ENCODE data around the gene UCK2.

Gene UCK2

DNA sequence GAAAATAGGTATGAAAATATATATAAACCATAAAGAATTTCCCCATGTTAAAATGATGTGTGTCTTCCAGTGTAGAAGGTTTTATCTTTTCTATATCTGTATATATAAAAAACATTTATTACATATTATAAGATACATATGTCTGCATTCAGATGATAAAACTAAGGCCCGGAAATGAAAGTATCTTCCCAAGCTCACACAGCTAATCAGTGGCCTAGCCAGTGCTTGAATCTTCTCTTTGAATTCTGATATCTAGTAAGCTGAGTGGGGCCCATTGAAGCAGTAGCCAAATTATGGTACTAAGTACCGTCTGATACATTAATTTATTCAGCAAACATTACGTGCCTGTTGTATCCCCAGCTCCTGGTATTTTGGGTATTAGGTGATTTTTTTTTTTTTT is 28.6 kb downstream of the UCK2 start:
- no peak for DNase-seq

DNA sequence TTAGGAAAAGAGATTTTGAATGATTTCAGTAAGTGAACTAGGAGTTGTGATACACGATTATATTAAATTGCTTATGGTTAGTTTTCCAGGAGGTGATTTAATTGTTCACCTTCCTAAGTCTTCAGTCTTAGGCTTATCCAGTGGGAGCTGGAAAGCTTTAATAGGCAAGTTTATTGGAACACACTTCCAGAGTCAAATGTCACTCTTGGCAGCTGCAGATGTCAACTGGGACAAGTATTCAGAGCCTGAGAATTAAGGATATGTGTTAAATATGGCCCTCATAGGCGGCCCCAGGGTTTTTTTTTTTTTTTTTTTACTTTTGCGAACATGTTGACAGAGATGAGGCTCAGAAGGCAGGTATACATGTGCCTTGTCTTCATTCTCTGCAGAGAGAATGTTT is 29.2 kb downstream of the UCK2 start:
- no peak for DNase-seq

DNA sequence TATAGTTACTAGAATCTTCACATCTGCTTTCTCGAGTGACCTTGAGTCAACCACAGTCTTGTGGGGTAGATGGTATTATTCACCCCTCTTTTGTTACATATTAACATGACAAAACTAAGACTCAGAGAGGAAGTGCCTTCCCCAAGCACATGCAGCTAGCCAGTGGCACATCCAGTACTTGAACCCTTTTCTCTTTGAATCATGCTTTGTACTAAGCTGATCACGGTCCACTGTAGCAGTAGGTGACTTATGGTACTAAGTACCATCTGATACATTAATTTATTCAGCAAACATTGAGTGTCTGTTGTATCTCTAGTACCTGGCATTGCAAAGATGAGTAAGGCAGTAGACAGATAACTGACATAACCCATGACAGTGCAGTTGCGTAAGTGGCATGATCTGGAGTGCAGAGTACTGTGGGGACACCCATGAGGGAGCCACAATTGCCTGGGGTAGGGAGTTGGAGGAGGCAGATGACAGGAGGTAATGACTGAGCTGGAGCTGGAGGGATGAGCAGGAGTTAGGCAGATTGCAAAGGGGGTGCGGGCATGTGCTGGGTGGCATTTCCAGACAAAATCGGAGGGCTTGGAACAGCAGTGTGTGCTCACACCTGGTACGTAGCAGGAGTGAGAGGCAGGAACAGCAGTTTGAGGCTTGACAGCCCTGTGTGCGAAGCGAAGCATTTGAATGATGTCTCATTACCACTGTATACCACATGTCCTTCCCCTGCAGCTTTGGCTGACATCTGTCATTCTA is 29.8 kb downstream of the UCK2 start:
- no peak for DNase-seq

- DNase-seq: no peak
Observed at GRCh38 chr1:165858364-165858823, 31.0 kb downstream of the UCK2 start.

GRCh38 chr1:165858967-165859845 is 31.8 kb downstream of the UCK2 start:
- DNase-seq: no peak

- no peak for DNase-seq
Observed at GRCh38 chr1:165860065-165860464, 32.7 kb downstream of the UCK2 start.

- no peak for DNase-seq
Observed at GRCh38 chr1:165861911-165862310, 34.5 kb downstream of the UCK2 start.

DNA sequence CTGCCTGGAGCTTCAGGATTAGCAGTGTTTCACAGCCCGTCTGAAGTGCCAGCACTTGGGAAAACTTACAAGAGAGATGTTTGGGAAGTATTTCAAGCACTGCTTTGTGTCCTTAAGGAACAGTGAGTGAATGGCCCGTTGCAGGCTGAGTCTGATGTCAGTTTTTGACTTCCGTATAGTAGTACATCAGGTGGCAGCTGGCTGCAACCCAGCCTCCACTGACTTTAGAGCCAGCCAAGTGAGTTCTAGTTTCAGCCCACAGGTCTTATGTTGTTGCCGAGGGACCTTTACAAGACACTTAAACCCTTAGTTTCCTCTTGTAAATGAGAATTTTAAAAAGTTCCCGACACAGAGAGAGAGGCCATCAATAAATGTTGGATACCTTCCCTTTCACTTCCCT is 35.0 kb downstream of the UCK2 start:
- peak; percentile 4 for DNase-seq

DNA sequence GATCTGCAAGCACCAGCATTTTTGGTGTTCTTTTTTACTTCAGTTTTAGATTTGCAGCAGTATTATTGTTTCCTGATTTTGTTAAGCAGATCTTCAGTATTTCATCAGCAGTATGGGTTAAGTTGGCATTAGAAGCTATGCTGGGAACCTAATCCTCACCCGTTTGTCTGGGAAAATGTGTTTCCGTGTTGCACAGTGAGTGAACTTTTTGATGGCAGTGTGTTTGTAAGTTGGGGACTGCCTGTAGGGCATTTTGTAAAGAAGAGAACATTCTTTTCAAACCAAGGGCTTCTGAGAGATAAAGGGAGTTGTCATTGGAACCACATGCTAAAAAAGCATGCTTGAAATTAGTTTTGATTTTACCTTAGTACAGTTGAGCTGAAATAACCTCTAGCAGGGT is 35.9 kb downstream of the UCK2 start:
- DNase-seq: no peak

DNA sequence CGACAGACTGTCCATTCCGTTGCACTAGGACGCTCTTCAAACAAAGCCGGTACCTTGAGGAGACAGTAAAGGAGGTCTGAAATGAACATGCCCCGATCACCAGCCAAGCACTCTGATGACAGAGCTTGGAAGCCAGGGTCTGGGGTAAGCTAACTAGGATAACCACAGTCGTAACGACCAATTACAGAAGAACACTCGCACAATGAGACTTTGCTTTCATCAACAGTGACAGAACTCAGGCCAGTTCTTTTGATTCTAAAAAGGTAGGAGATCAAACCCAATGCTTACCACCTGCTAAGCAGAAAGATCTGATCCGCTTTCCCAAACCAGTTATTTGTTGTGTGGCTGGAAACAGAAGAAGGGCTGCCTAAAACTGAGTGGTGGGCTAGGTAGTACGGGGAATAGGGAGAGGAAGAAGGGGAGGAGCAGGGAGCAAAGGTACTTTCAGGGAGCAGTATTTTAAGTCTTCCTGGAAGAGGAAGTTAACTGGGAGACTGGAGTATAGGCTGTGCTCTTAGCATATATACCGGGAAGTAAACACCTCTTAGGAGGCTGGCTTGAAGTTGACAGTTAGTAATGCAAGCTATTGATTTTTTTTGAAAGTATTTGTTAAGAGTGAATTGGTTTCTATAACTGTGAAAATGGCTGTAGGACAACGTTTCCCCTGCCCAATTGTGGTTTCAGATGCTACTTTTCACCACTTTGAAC is 38.4 kb downstream of the UCK2 start:
- DNase-seq: no peak

- no peak for DNase-seq
Observed at GRCh38 chr1:165869343-165869742, 41.9 kb downstream of the UCK2 start.

DNA sequence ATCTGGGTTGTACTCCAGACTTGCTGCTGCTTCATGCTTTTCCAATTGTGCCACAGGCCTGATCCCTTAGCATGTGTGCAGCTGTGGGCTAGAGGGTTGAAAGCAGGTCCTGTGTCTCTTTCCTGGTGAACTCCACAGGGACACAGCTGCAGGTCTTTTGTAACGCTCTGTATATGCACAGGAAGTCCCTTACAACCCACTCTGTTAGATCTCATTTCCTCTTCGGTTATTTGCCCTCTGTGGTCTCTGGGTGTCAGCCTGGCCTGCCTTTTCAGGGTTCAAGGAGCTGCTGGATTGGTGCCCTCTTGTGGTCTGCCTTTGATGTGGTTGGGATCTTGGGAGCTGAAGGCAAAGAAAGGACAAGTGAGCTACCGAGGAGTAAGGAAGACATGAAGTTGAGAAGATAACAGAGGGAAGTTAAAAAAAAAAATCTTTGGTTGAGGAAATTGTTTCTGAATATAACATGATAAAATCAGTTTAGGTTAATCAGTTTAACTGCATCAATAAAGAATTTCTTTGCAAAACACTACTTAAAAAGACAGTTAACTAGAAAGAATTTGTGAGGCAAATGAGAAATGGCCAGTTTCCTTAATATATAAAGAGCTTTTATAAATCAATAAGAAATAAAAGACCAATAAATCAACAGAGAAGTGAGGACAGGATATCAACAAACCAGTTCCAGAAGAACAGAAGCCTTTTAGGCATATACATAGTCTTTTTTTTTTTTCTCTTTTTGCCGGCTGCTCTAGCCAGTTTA is 44.1 kb downstream of the UCK2 start:
- DNase-seq: no peak

DNA sequence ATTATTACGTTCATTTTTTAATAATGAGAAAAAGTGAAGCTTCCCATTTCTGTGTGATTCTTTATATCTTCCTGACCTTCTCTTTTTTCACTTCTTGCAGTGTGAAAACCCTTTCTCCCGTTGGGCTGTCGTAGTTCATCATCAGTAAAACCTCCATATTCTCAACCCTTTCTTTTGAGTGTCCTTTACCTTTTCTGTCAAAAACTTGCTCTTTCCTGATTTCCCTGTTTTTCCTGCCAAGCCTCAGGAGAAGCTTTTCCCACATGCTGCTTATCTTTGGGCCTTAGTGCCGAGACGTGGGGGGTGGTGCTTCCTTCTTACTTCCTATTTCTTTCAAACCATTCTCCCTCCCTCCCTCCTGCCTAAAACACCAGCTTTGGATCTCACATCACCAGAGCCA is 46.1 kb downstream of the UCK2 start:
- DNase-seq: no peak

DNA sequence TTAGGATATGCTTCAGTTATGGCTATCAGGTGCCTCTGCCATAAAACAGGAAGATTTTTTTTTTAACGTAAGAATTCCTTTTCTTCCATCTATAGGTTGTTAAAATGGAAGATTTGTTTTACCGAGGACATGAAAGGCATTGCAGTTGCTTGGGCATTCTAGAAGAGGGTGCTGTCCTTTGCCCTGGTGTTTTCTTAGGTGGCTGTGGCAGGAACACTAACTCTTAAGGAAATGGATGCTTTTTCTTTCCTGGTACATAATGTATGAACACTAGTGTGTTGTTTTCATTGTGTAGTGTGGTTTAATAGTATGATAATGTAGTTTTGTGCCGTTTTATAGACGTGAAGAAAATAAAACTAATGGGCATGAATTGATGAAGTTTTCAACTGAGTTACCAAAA is 47.2 kb downstream of the UCK2 start:
- DNase-seq: no peak

DNA sequence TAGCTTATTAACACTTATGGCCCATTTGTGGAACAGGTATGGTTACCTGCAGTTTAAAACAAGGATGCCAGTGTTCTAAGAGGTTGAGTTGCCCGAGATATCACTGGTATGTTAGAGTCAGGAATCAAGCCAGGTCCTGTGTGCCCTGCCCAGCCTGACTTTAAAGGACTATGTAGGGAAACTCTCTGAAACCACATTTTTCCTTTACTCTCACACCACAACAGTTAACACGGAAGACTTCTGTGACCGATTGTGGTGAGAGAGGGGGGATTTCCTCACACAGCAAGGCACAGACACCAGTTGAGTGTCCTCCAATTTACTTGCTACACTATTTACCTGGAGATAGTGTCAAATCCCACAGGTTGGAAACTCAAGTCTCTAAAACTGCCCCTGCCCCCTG is 47.8 kb downstream of the UCK2 start:
- DNase-seq: no peak

GRCh38 chr1:165875604-165876003 is 48.2 kb downstream of the UCK2 start:
- DNase-seq: no peak

DNA sequence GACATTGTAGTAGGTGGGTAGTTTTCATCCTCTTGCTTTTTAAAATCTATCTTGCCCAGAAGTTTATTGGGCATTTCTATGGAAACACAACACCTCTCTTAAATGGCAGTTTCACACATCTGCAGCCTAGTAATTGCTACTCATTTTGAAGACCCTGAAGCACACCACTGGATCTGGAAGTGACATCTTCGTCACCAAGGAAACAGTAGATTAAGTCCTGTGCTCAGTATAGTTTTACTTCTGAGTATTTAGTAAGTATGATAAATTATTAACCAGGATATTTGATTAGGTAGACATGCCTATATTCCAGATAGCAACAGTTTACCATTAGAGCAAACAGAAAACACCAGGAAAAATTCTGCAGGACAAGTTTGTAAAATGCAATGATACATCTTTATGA is 48.7 kb downstream of the UCK2 start:
- DNase-seq: no peak

GRCh38 chr1:165877411-165877810 is 50.0 kb downstream of the UCK2 start:
- no peak for DNase-seq

GRCh38 chr1:165877940-165878556 is 50.6 kb downstream of the UCK2 start:
- DNase-seq: no peak

- DNase-seq: no peak
Observed at GRCh38 chr1:165879946-165880345, 52.5 kb downstream of the UCK2 start.

GRCh38 chr1:165880993-165881392 is 53.6 kb downstream of the UCK2 start:
- DNase-seq: no peak

DNA sequence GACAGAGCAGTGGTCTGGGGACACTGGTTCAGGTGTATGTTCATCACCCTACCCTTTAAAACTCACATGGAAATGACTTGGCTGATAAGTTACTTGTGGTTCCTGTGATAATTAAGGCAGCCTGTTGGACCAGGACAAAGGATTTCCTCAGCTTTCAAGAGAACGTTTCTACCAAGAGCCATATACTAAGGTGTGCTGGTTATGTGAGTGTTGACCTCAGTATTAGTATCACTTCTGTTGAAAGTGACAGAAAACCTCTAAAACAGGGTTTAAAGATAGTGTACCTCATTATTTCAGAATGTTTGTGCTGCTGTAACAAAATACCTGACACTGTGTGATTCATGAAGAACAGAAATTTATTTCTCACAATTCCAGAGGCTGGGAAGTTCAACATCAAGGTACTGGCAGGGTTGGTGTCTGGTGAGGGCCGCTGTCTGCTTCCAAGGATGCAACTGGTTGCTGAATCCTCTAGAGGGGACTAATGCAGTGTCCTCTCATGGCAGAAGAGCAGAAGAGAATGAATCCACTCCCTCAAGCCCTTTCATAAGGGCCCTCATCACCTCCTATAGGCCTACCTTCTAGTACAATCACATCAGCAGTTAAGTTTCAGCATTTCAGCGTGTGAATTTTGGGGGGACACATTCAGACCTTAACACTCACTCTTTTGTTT is 54.9 kb downstream of the UCK2 start:
- no peak for DNase-seq
